Fibroblast of the aortic adventitia (primary cell): ENCODE data around the gene NELFCD. TPM values are rescaled to one million over a fixed set of nuclear protein-coding genes. Genes with fewer than 3 reads are reported as not detected.

ENCODE experiments used
- DNase-seq: peaks from one replicate; pipeline ENCODE4 v3.0.0-alpha.2; 2010; ENCODE audit warnings: low read depth
- H3K4me3 ChIP-seq: 2 replicates; pipeline ENCODE4 v1.5.1; 2011; ENCODE audit warnings: low read depth, mild to moderate bottlenecking, control low read depth, low read length, moderate library complexity
- CTCF ChIP-seq: IDR thresholded peaks from 2 replicates; pipeline ENCODE4 v1.5.1; 2011; ENCODE audit warnings: mild to moderate bottlenecking, low read length, control low read depth, inconsistent platforms; ENCODE audit not compliant: insufficient read depth
- total RNA-seq: library from RNA; depleted of rRNA; stranded (reverse); fragments of >200 nt; gene quantifications from 2 replicates; pipeline ENCODE4 v1.2.3, GENCODE V29; 2012; ENCODE audit warnings: low replicate concordance

Gene NELFCD
- total RNA-seq, 1 donor: 46.1 TPM

- no peak within 1 kb of the TSS for H3K4me3 ChIP-seq
- DNase-seq: no peak
- TF ChIP-seq CTCF: no peak
Observed at GRCh38 chr20:59019217-59019616, 38.2 kb downstream of the NELFCD start, which contains the start of gene TUBB1. Gene TUBB1 (plus strand): TSS chr20:59019429. CDS start chr20:59019523, 94 bp downstream.

- TF ChIP-seq CTCF: no peak
- peak; percentile 34 for DNase-seq
Observed at GRCh38 chr20:59020938-59021551, 40.0 kb downstream of the NELFCD start.

GRCh38 chr20:59022754-59023153 lies 41.7 kb downstream of the NELFCD start:
- no peak overlapping the region for H3K4me3 ChIP-seq
- no peak for DNase-seq
- no peak for TF ChIP-seq CTCF

More at GRCh38 chr20:59020938-59021551, 40.0 kb downstream of the NELFCD start:
- no peak overlapping the region for H3K4me3 ChIP-seq

GRCh38 chr20:59023616-59024015 lies 42.6 kb downstream of the NELFCD start:
- DNase-seq: no peak
- TF ChIP-seq CTCF: no peak
- H3K4me3 ChIP-seq: no peak overlapping the region

GRCh38 chr20:59024111-59024530 lies 43.1 kb downstream of the NELFCD start:
- TF ChIP-seq CTCF: no peak
- DNase-seq: no peak
- no peak overlapping the region for H3K4me3 ChIP-seq

- DNase-seq: no peak
- TF ChIP-seq CTCF: no peak
- no peak overlapping the region for H3K4me3 ChIP-seq
Observed at GRCh38 chr20:59025086-59025485, 44.0 kb downstream of the NELFCD start.

GRCh38 chr20:59025511-59025910 lies 44.5 kb downstream of the NELFCD start:
- TF ChIP-seq CTCF: no peak
- no peak for DNase-seq
- no peak overlapping the region for H3K4me3 ChIP-seq
